K562 (cell line): ENCODE data around the gene KCTD21. TPM values are rescaled to one million over a fixed set of nuclear protein-coding genes. Genes with fewer than 3 reads are reported as not detected.

Experiments used
- ARID3A ChIP-seq: IDR thresholded peaks from 2 replicates; pipeline ENCODE4 v1.6.1; 2012; ENCODE audit warnings: low read depth, low read length, improper control_type of control experiment, borderline replicate concordance
- ARID3B ChIP-seq: fragments of 250-450 bp; sonication (Bioruptor Pico); IDR thresholded peaks from 2 replicates; pipeline ENCODE4 v1.4.0; 2020; ENCODE audit warnings: borderline replicate concordance
- CBX3 ChIP-seq, 2 experiments: IDR thresholded peaks; 1 replicate in 1 of 2; 2 replicates in 1 of 2; pipeline ENCODE4 v1.6.1; 2012; ENCODE audit warnings: inconsistent platforms in 2 of 2, low read length in 2 of 2, borderline replicate concordance in 1 of 2, control low read depth in 1 of 2
- HEY1 ChIP-seq: fragments of 250-450 bp; sonication (Bioruptor Pico); IDR thresholded peaks from 2 replicates; pipeline ENCODE4 v1.5.0; 2020; ENCODE audit warnings: mild to moderate bottlenecking, moderate library complexity, borderline replicate concordance
- HMG20A ChIP-seq: fragments of 450-650 bp; formaldehyde crosslinking; conservative IDR thresholded peaks from 2 replicates; pipeline ENCODE4 v1.4.0; 2020; ENCODE audit warnings: mild to moderate bottlenecking, mixed read lengths
- RBM15 ChIP-seq: fragments of 200-400 bp; formaldehyde crosslinking; IDR thresholded peaks from 2 replicates; pipeline ENCODE4 v1.6.1; 2018; ENCODE audit warnings: mild to moderate bottlenecking, low read length, moderate library complexity; ENCODE audit not compliant: insufficient read depth
- TAL1 ChIP-seq: fragments of 450-650 bp; IDR thresholded peaks from 2 replicates; pipeline ENCODE4 v1.6.1; 2016; ENCODE audit warnings: mild to moderate bottlenecking
- U2AF2 ChIP-seq: fragments of 200-400 bp; formaldehyde crosslinking; optimal IDR thresholded peaks from 2 replicates; pipeline ENCODE3; 2017; ENCODE audit warnings: low read depth, mild to moderate bottlenecking, low read length
- ZNF146 ChIP-seq: IDR thresholded peaks from one replicate; pipeline ENCODE4 v1.6.1; 2018; ENCODE audit warnings: missing compliant biosample characterization; ENCODE audit not compliant: unreplicated experiment
- polyA plus RNA-seq, 8 experiments: library from polyadenylated mRNA; depleted of rRNA in 4 of 8; stranded (reverse) in 5 of 8; unstranded in 3 of 8; fragments of >200 nt; fragmentation: Nextera tagmentation in 2 of 8; fragmentation: Illumina TruSeq in 1 of 8; extraction: Ambion mirVana in 2 of 8; extraction: Trizol in 1 of 8; gene quantifications; 2 replicates each; pipeline versions ENCODE4 v1.2.1 to v1.2.3, GENCODE V29; 2011 to 2014; ENCODE audit warnings: inconsistent platforms in 1 of 8, missing spikeins in 1 of 8
- total RNA-seq, 7 experiments: library from RNA; depleted of rRNA in 6 of 7; stranded (reverse); fragments of >200 nt in 6 of 7; fragmentation: Illumina TruSeq in 2 of 7; extraction: Trizol in 2 of 7; gene quantifications; 2 replicates each; pipeline versions ENCODE4 v1.2.1 to v1.2.3, GENCODE V29; 2011 to 2021; ENCODE audit warnings: low replicate concordance in 1 of 7
- TF ChIP-seq, protein P1 (sequence below): fragments of 250-450 bp; sonication (Bioruptor Pico); IDR thresholded peaks from 2 replicates; pipeline ENCODE4 v1.5.0; 2020; ENCODE audit warnings: mild to moderate bottlenecking, borderline replicate concordance
- TF ChIP-seq, protein P2 (sequence below): fragments of 250-450 bp; sonication (Bioruptor Pico); IDR thresholded peaks from 2 replicates; pipeline ENCODE4 v1.9.0; 2021; ENCODE audit warnings: mild to moderate bottlenecking, inconsistent platforms
- TF ChIP-seq, protein P3 (sequence below): fragments of 250-450 bp; sonication (Bioruptor Pico); IDR thresholded peaks from 2 replicates; pipeline ENCODE4 v1.4.0; 2020; ENCODE audit warnings: mild to moderate bottlenecking, moderate library complexity
- TF ChIP-seq, protein P4 (sequence below), 2 experiments: IDR thresholded peaks; 2 replicates each; pipeline ENCODE4 v1.6.1; 2011; ENCODE audit warnings: borderline replicate concordance in 1 of 2, control low read depth in 1 of 2, low read depth in 1 of 2, low read length in 1 of 2, mild to moderate bottlenecking in 1 of 2, mixed read lengths in 1 of 2, moderate library complexity in 1 of 2; ENCODE audit not compliant: insufficient read depth in 1 of 2, insufficient read length in 1 of 2, poor library complexity in 1 of 2, severe bottlenecking in 1 of 2; ENCODE audit errors: extremely low read depth in 1 of 2

KCTD21 gene
- total and polyA plus RNA-seq, 9 of the 15 experiments (the other 6 are each of a cell fraction or from before 2014, with no cell fraction given): 0.34 to 5.4 (median 1.9) TPM

- TF ChIP-seq RBM15 (no peak), ZNF146 (CRISPR knock-in tag) (no peak), ARID3B (CRISPR knock-in tag) (no peak), TAL1 (no peak), HEY1 (CRISPR knock-in tag) (no peak), U2AF2 (no peak), HMG20A (CRISPR knock-in tag) (no peak), ARID3A (no peak), CBX3 (IDR thresholded peaks at IDR 0.05; ENCODE audit: borderline replicate concordance in 1 of 2, low read length in 2 of 2) (peak in 1 of 2 experiments; percentile 47; a peak in 1 of 3 replicates)
- TF ChIP-seq, protein P1, sequence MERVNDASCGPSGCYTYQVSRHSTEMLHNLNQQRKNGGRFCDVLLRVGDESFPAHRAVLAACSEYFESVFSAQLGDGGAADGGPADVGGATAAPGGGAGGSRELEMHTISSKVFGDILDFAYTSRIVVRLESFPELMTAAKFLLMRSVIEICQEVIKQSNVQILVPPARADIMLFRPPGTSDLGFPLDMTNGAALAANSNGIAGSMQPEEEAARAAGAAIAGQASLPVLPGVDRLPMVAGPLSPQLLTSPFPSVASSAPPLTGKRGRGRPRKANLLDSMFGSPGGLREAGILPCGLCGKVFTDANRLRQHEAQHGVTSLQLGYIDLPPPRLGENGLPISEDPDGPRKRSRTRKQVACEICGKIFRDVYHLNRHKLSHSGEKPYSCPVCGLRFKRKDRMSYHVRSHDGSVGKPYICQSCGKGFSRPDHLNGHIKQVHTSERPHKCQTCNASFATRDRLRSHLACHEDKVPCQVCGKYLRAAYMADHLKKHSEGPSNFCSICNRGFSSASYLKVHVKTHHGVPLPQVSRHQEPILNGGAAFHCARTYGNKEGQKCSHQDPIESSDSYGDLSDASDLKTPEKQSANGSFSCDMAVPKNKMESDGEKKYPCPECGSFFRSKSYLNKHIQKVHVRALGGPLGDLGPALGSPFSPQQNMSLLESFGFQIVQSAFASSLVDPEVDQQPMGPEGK (CRISPR knock-in tag): no peak
- TF ChIP-seq, protein P2, sequence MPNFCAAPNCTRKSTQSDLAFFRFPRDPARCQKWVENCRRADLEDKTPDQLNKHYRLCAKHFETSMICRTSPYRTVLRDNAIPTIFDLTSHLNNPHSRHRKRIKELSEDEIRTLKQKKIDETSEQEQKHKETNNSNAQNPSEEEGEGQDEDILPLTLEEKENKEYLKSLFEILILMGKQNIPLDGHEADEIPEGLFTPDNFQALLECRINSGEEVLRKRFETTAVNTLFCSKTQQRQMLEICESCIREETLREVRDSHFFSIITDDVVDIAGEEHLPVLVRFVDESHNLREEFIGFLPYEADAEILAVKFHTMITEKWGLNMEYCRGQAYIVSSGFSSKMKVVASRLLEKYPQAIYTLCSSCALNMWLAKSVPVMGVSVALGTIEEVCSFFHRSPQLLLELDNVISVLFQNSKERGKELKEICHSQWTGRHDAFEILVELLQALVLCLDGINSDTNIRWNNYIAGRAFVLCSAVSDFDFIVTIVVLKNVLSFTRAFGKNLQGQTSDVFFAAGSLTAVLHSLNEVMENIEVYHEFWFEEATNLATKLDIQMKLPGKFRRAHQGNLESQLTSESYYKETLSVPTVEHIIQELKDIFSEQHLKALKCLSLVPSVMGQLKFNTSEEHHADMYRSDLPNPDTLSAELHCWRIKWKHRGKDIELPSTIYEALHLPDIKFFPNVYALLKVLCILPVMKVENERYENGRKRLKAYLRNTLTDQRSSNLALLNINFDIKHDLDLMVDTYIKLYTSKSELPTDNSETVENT (CRISPR knock-in tag): peak; percentile 45; the same call in 1 of the 2 replicates
- TF ChIP-seq, protein P3, sequence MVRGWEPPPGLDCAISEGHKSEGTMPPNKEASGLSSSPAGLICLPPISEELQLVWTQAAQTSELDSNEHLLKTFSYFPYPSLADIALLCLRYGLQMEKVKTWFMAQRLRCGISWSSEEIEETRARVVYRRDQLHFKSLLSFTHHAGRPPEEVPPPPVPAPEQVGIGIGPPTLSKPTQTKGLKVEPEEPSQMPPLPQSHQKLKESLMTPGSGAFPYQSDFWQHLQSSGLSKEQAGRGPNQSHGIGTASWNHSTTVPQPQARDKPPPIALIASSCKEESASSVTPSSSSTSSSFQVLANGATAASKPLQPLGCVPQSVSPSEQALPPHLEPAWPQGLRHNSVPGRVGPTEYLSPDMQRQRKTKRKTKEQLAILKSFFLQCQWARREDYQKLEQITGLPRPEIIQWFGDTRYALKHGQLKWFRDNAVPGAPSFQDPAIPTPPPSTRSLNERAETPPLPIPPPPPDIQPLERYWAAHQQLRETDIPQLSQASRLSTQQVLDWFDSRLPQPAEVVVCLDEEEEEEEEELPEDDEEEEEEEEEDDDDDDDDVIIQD (CRISPR knock-in tag): no peak
- TF ChIP-seq, protein P4, sequence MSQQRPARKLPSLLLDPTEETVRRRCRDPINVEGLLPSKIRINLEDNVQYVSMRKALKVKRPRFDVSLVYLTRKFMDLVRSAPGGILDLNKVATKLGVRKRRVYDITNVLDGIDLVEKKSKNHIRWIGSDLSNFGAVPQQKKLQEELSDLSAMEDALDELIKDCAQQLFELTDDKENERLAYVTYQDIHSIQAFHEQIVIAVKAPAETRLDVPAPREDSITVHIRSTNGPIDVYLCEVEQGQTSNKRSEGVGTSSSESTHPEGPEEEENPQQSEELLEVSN (IDR thresholded peaks at IDR 0.05; ENCODE audit: borderline replicate concordance in 1 of 2, extremely low read depth in 1 of 2, insufficient read depth in 1 of 2, insufficient read length in 1 of 2, low read depth in 1 of 2, low read length in 1 of 2, poor library complexity in 1 of 2, severe bottlenecking in 1 of 2): peak; percentile 98 to 99
These were observed 48.7 kb downstream of the KCTD21 start, which contains the start of gene ALG8 (continued) for GRCh38 chr11:78139422-78140391.
